Measurements from ENCODE around the gene GOPC.

Gene GOPC

DNA sequence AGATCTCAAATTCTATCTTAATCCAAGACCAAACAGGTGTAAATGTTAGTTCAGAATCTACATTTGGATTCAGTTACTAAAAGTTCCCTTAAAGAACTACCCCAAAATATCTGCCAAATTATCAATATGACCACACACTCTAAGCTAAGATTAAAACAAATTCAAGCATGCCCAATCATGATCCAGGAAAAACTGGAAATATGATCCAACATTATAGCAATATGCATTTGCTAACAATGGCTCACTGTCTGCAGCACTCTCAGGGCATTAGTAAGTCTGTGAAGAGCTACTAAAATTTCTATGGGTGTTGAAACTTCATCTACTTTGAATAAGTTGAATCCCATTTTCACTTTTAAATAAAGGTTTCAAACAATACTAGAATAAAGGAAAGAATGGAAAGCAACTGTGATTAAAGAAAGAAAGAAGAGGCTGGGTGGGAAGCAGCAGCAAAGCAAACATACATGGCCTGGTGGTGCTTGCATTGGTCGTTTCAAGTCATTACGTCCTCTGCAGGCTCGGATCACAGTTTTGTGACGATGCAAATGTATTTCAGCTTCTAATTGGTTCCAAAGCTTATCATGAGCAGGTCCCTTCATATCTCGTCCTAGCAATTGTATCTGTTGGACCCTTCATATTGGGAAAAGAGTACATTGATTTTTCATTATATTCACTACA lies 29.2 kb downstream of the GOPC start:
- TF ChIP-seq CTCF (IDR thresholded peaks at IDR 0.05; ENCODE audit: borderline replicate concordance, control extremely low read depth, extremely low read depth, insufficient read depth, missing control alignments), result no peak
- DNase-seq (ENCODE audit: low spot score), result no peak
- in situ Hi-C loops (cut with MboI; ENCODE audit: low sequenced_read_pairs, unreplicated experiment), result no loop called here

DNA sequence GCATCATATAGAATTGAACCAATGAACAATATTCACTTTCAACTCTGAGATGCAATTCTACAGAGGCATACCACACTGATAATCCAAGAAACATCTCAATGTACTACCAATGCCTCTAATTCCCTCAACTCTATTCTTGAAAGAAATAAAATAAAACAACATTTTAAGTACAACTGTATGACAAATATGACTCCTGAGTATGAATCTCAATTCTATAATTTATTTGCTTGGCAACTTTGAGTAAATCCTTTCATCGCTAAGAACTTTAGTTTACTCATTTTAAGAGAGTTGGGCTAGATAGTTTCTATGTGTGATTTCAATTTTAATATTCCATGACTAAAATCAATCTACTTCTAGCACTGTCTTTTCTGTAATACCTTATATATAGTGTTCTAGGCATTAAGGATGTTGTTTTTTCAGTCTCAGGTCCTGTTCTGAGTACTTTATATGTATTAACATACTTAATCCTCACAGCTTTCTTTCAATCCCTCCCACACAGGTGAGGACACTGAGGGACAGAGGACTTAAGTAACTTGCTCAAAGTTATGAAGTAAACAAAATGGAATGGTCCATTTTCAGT lies 33.4 kb downstream of the GOPC start:
- in situ Hi-C loops (cut with MboI; ENCODE audit: low sequenced_read_pairs, unreplicated experiment), result no loop called here
- DNase-seq (ENCODE audit: low spot score), result no peak
- no peak for TF ChIP-seq CTCF (IDR thresholded peaks at IDR 0.05; ENCODE audit: borderline replicate concordance, control extremely low read depth, extremely low read depth, insufficient read depth, missing control alignments)

- in situ Hi-C loops (cut with MboI; ENCODE audit: low sequenced_read_pairs, unreplicated experiment), result no loop called here
- TF ChIP-seq CTCF (IDR thresholded peaks at IDR 0.05; ENCODE audit: borderline replicate concordance, control extremely low read depth, extremely low read depth, insufficient read depth, missing control alignments), result no peak
- no peak for DNase-seq (ENCODE audit: low spot score)
Observed at GRCh38 chr6:117568247-117568646, 34.1 kb downstream of the GOPC start.

- in situ Hi-C loops (cut with MboI; ENCODE audit: low sequenced_read_pairs, unreplicated experiment), result no loop called here
- no peak for TF ChIP-seq CTCF (IDR thresholded peaks at IDR 0.05; ENCODE audit: borderline replicate concordance, control extremely low read depth, extremely low read depth, insufficient read depth, missing control alignments)
Observed at GRCh38 chr6:117564681-117565080, 37.6 kb downstream of the GOPC start.

DNA sequence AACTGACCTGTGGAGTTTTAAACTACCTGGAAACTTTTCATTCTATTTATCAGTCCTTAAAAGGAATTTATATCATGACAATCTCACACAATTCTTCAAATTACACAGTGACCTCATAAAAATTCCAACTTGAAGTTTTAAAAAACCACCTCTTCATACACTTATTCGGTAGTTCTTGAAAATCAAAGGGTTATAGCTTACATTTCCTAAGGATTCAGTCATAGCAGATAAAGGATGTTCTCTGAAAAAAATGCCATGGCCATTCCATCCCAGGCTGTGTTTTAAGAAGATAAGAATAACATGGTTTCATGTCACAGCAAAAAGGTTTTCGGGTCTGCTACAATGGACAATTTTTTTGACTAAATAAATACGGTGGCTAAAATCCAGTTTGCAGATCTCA lies 41.2 kb downstream of the GOPC start:
- no peak for DNase-seq (ENCODE audit: low spot score)
- in situ Hi-C loops (cut with MboI; ENCODE audit: low sequenced_read_pairs, unreplicated experiment), result no loop called here
- no peak for TF ChIP-seq CTCF (IDR thresholded peaks at IDR 0.05; ENCODE audit: borderline replicate concordance, control extremely low read depth, extremely low read depth, insufficient read depth, missing control alignments)

More at GRCh38 chr6:117564681-117565080, 37.6 kb downstream of the GOPC start:
- DNase-seq (ENCODE audit: low spot score), result no peak

- in situ Hi-C loops (cut with MboI; ENCODE audit: low sequenced_read_pairs, unreplicated experiment), result loop anchor here (10.0 kb wide), 1 partner anchor 114 kb away; no protein-coding TSS in a partner anchor
Observed at GRCh38 chr6:117559299-117559698, 43.0 kb downstream of the GOPC start.

More at GRCh38 chr6:117559299-117559698, 43.0 kb downstream of the GOPC start:
- DNase-seq (ENCODE audit: low spot score), result no peak
- TF ChIP-seq CTCF (IDR thresholded peaks at IDR 0.05; ENCODE audit: borderline replicate concordance, control extremely low read depth, extremely low read depth, insufficient read depth, missing control alignments), result no peak

Data from GM13976 (cell line).